ENCODE results near the gene KBTBD13.
"Not testable (repeated sequence)": the region's sequence is repeated elsewhere in the genome, so short reads cannot be mapped to it uniquely, and the experiment has no call there.

Gene KBTBD13

DNA sequence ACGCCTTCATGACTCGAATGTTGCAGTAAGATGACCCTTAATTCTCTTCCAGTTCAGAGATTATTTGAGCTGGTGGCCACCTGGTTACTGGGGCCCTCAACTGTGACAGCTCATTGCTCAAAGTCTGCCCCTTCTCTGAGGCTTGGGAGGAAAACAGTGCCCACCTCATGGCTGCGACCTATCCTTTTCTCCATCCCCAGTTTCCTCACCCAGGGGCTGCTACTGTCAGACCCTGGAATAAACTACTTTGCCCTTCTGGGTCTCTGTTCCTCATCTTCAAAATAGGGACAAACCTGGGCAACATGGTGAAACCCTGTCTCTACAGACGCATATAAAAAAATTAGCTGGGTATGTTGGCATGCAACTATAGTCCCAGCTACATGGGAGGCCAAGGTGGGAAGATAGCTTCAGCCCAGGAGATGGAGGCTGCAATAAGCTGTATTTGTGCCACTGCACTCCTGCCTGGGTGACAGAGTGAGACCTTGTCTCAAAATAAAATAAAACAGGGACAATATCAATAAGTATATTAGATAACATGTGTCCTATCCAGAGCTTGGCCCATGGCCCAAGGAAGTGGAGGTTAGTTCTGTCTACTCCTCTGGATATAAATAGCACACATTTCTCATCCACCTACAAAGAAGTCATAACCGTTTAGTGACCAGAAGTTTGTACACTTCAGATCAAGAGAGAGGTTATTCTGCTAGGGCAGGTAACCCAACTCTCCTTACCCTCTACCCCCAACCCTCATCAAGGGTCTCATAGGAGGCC is 6.6 kb upstream of the KBTBD13 start:
- ATAC-seq, result no peak

GRCh38 chr15:65071381-65071811 is 5.2 kb upstream of the KBTBD13 start:
- no peak for ATAC-seq

GRCh38 chr15:65072027-65072426 is 4.5 kb upstream of the KBTBD13 start:
- ATAC-seq, result no peak

- ATAC-seq, result no peak
These were observed 3.9 kb upstream of the KBTBD13 start for GRCh38 chr15:65072617-65073016.

GRCh38 chr15:65074946-65075345 is 1.6 kb upstream of the KBTBD13 start:
- not testable (repeated sequence) for ATAC-seq

DNA sequence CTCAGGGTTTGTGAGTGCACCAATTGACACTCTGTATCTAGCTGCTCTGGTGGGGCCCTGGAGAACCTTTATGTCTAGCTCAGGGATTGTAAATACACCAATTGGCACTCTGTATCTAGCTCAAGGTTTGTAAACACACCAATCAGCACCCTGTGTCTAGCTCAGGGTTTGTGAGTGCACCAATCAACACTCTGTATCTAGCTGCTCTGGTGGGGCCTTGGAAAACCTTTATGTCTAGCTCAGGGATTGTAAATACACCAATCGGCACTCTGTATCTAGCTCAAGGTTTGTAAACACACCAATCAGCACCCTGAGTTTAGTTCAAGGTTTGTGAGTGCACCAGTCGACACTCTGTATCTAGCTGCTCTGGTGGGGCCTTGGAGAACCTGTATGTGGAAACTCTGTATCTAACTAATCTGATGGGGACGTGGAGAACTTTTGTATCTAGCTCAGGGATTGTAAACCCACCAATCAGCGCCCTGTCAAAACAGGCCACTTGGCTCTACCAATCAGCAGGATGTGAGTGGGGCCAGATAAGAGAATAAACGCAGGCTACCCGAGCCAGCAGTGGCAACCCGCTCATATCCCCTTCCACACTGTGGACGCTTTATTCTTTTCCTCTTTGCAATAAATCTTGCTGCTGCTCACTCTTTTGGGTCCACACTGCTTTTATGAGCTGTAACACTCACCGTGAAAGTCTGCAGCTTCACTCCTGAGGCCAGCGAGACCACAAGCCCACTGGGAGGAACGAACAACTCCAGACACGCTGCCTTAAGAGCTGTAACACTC is 745 bp upstream of the KBTBD13 start:
- ATAC-seq, result not testable (repeated sequence)

GRCh38 chr15:65077291-65077980 is 890 bp downstream of the KBTBD13 start:
- no peak for ATAC-seq

- peak; percentile 44 to 71 for ATAC-seq
These were observed 1.4 kb downstream of the KBTBD13 start for GRCh38 chr15:65077981-65078352.

GRCh38 chr15:65079580-65079979 is 3.0 kb downstream of the KBTBD13 start:
- no peak for ATAC-seq

GRCh38 chr15:65081270-65081669 is 4.7 kb downstream of the KBTBD13 start:
- ATAC-seq, result no peak

DNA sequence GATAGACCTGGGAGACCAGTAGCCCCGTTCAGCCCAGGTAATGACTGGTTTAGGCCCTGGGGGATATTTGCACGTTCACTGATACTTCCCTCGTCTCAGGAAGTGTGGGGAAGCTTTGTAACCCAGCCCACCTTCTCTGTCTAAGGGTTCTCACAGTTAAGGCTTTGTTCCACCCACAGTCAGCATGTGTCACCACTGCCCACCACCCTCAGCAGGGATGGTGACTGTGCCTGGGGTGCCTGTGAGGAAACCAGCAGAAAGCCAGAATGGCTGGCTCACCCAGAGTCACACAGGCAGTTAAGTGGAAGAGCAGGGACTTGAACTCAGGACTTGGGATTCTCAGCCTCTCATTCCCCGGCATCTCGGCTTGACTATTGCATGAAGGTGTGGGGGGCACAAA is 5.2 kb downstream of the KBTBD13 start:
- no peak for ATAC-seq

GRCh38 chr15:65082303-65082953 is 5.9 kb downstream of the KBTBD13 start:
- peak in 1 of 2 donors; percentile 31 for ATAC-seq

- no peak for ATAC-seq
These were observed 6.7 kb downstream of the KBTBD13 start for GRCh38 chr15:65083262-65083701.

DNA sequence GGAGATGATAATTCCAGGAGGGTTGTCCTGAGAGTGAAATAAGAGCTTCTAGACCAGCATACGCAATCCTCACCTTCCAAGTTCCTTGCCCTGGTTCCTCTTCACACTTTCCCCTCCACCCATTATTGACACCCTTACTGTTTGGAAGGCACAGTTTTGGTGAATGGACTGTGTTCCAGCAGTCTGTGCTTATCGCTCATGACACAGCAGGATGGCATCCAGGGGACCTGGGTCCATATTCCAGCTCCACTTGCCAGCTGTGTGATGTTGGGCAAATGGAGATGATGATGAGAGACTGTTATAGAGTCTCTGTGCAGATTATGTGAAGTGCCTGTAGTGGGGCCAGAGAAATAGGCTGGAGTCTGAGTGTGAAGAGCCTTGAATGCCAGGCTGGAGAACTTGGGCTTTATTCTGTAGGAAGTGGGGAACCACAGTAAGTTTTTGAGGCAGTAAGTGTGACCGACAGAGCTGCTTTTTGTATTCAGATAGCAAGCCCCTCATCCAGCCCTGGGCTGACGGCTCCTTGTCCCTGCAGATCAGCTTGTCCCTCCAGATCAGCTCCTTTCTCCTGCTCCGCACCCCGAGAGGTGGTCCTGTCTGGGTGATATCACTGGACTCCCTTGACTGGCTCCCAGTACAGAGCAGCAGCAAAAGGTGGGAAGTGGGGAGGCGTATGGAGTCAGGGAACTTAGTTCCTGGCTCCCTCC is 8.1 kb downstream of the KBTBD13 start:
- no peak for ATAC-seq

- no peak for ATAC-seq
These were observed 8.7 kb downstream of the KBTBD13 start for GRCh38 chr15:65085207-65085753.

GRCh38 chr15:65085990-65086679 is 9.6 kb downstream of the KBTBD13 start:
- no peak for ATAC-seq

GRCh38 chr15:65086680-65087111 is 10.2 kb downstream of the KBTBD13 start:
- ATAC-seq, result no peak

DNA sequence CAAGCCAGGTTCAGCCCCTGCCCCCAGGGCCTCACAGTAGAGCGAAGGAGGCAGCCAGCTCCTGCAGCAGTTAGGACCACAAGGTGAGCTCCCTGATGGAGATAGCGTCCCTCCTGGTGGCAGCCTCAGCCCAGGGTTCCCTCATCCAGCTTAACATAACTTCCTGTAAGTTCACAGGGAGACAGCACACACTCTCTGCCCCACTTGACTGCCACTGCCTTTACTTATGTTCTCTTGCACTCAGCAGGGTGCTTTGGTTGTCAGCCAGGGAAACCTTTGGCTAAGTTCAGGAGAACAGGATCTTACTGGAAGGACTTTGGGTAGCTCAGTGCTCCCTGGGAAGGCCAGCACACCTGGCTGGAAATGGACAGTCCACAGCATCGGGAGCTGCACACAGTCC is 10.9 kb downstream of the KBTBD13 start:
- no peak for ATAC-seq

GRCh38 chr15:65087873-65088642 is 11.5 kb downstream of the KBTBD13 start:
- no peak for ATAC-seq

DNA sequence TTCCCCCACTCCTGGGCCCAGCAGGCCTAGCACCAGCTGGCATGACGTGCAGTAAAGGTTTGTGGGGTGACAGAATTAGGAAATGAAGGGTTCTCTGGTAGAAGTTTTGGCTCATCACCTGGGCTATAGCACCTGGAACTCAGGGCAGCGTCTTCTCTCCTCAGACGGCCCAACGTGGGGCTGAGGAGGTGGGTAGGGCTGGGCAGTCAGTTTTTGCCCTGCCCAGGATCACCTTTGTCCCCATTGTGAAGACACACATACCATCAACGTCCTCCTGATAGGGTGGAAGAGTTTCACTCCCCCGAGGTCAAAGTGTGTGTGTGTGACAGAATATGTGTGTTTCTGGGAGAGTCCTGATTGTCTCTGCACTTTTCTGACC is 12.1 kb downstream of the KBTBD13 start:
- ATAC-seq, result no peak

All from activated CD4-positive, CD25-positive, alpha-beta regulatory T cell treated with anti-CD3 and anti-CD28 coated beads, Interleukin-2, amount 50 U/mL, for 24 hours (primary cell).